ENCODE measurements around the gene PDPK1.
"Not testable (repeated sequence)": the region's sequence is repeated elsewhere in the genome, so short reads cannot be mapped to it uniquely, and the experiment has no call there.

The PDPK1 gene

GRCh38 chr16:2531696-2532493 lies 5.9 kb upstream of the PDPK1 start:
- peak overlapping the region; percentile 87 for H3K4me3 ChIP-seq (ENCODE audit: low read length)
- H3K36me3 ChIP-seq (ENCODE audit: control insufficient read depth, insufficient read depth, low read length) = peaks cover 7% of the 10 kb centered on the region
- no peaks in the 10 kb centered on the region for H3K27me3 ChIP-seq (ENCODE audit: control insufficient read depth, insufficient read depth, low read length)
- H3K9ac ChIP-seq (ENCODE audit: low read length) = peak overlapping the region; percentile 86
- peaks cover 6% of the 10 kb centered on the region for H3K4me1 ChIP-seq (ENCODE audit: control insufficient read depth, insufficient read depth, low read length)
- H3K27ac ChIP-seq (ENCODE audit: low read depth, low read length) = peak overlapping the region; percentile 88

- no peaks in the 10 kb centered on the region for H3K27me3 ChIP-seq (ENCODE audit: control insufficient read depth, insufficient read depth, low read length)
- H3K4me3 ChIP-seq (ENCODE audit: low read length) = peak overlapping the region; percentile 87
- H3K9ac ChIP-seq (ENCODE audit: low read length) = peak overlapping the region; percentile 86
- peak overlapping the region; percentile 86 for H3K27ac ChIP-seq (ENCODE audit: low read depth, low read length)
- H3K36me3 ChIP-seq (ENCODE audit: control insufficient read depth, insufficient read depth, low read length) = peaks cover 7% of the 10 kb centered on the region
- peaks cover 6% of the 10 kb centered on the region for H3K4me1 ChIP-seq (ENCODE audit: control insufficient read depth, insufficient read depth, low read length)
Measured at GRCh38 chr16:2532494-2533141, 5.2 kb upstream of the PDPK1 start.

- Histone ChIP-seq H3K27ac (ENCODE audit: low read depth, low read length) (peak overlapping the region; percentile 86), H3K4me3 (ENCODE audit: low read length) (peak overlapping the region; percentile 87)
- not testable (repeated sequence) for H3K27me3 ChIP-seq (ENCODE audit: control insufficient read depth, insufficient read depth, low read length); H3K4me1 ChIP-seq (ENCODE audit: control insufficient read depth, insufficient read depth, low read length); H3K36me3 ChIP-seq (ENCODE audit: control insufficient read depth, insufficient read depth, low read length); H3K9ac ChIP-seq (ENCODE audit: low read length)
Measured at GRCh38 chr16:2533142-2533755, 4.6 kb upstream of the PDPK1 start.

GRCh38 chr16:2533912-2534311 lies 3.9 kb upstream of the PDPK1 start:
- Histone ChIP-seq H3K27ac (ENCODE audit: low read depth, low read length) (no peak overlapping the region), H3K4me3 (ENCODE audit: low read length) (no peak overlapping the region), H3K36me3 (ENCODE audit: control insufficient read depth, insufficient read depth, low read length) (no peaks in the 10 kb centered on the region), H3K4me1 (ENCODE audit: control insufficient read depth, insufficient read depth, low read length) (peaks cover 6% of the 10 kb centered on the region), H3K27me3 (ENCODE audit: control insufficient read depth, insufficient read depth, low read length) (no peaks in the 10 kb centered on the region), H3K9ac (ENCODE audit: low read length) (no peak overlapping the region)

- H3K4me1 ChIP-seq (ENCODE audit: control insufficient read depth, insufficient read depth, low read length); H3K36me3 ChIP-seq (ENCODE audit: control insufficient read depth, insufficient read depth, low read length); H3K27me3 ChIP-seq (ENCODE audit: control insufficient read depth, insufficient read depth, low read length); H3K27ac ChIP-seq (ENCODE audit: low read depth, low read length); H3K9ac ChIP-seq (ENCODE audit: low read length); H3K4me3 ChIP-seq (ENCODE audit: low read length): not testable (repeated sequence)
Measured at GRCh38 chr16:2534335-2534734, 3.5 kb upstream of the PDPK1 start.

GRCh38 chr16:2535625-2536013 lies 2.2 kb upstream of the PDPK1 start:
- Histone ChIP-seq H3K27me3 (ENCODE audit: control insufficient read depth, insufficient read depth, low read length) (no peaks in the 10 kb centered on the region), H3K27ac (ENCODE audit: low read depth, low read length) (no peak overlapping the region), H3K36me3 (ENCODE audit: control insufficient read depth, insufficient read depth, low read length) (no peaks in the 10 kb centered on the region), H3K4me1 (ENCODE audit: control insufficient read depth, insufficient read depth, low read length) (peaks cover 10% of the 10 kb centered on the region), H3K9ac (ENCODE audit: low read length) (no peak overlapping the region), H3K4me3 (ENCODE audit: low read length) (no peak overlapping the region)

GRCh38 chr16:2539192-2539844 lies 1.5 kb downstream of the PDPK1 start:
- not testable (repeated sequence) for H3K27me3 ChIP-seq (ENCODE audit: control insufficient read depth, insufficient read depth, low read length); H3K36me3 ChIP-seq (ENCODE audit: control insufficient read depth, insufficient read depth, low read length); H3K27ac ChIP-seq (ENCODE audit: low read depth, low read length); H3K4me3 ChIP-seq (ENCODE audit: low read length); H3K4me1 ChIP-seq (ENCODE audit: control insufficient read depth, insufficient read depth, low read length); H3K9ac ChIP-seq (ENCODE audit: low read length)

GRCh38 chr16:2539845-2540458 lies 2.1 kb downstream of the PDPK1 start:
- H3K27me3 ChIP-seq (ENCODE audit: control insufficient read depth, insufficient read depth, low read length); H3K9ac ChIP-seq (ENCODE audit: low read length); H3K4me1 ChIP-seq (ENCODE audit: control insufficient read depth, insufficient read depth, low read length); H3K36me3 ChIP-seq (ENCODE audit: control insufficient read depth, insufficient read depth, low read length); H3K27ac ChIP-seq (ENCODE audit: low read depth, low read length); H3K4me3 ChIP-seq (ENCODE audit: low read length): not testable (repeated sequence)

GRCh38 chr16:2540912-2541311 lies 3.1 kb downstream of the PDPK1 start:
- not testable (repeated sequence) for H3K36me3 ChIP-seq (ENCODE audit: control insufficient read depth, insufficient read depth, low read length); H3K27ac ChIP-seq (ENCODE audit: low read depth, low read length); H3K9ac ChIP-seq (ENCODE audit: low read length); H3K4me3 ChIP-seq (ENCODE audit: low read length); H3K27me3 ChIP-seq (ENCODE audit: control insufficient read depth, insufficient read depth, low read length); H3K4me1 ChIP-seq (ENCODE audit: control insufficient read depth, insufficient read depth, low read length)

- H3K9ac ChIP-seq (ENCODE audit: low read length); H3K4me1 ChIP-seq (ENCODE audit: control insufficient read depth, insufficient read depth, low read length); H3K4me3 ChIP-seq (ENCODE audit: low read length); H3K36me3 ChIP-seq (ENCODE audit: control insufficient read depth, insufficient read depth, low read length); H3K27me3 ChIP-seq (ENCODE audit: control insufficient read depth, insufficient read depth, low read length); H3K27ac ChIP-seq (ENCODE audit: low read depth, low read length): not testable (repeated sequence)
Measured at GRCh38 chr16:2541409-2541808, 3.6 kb downstream of the PDPK1 start.

GRCh38 chr16:2543771-2544170 lies 6.0 kb downstream of the PDPK1 start:
- not testable (repeated sequence) for H3K27me3 ChIP-seq (ENCODE audit: control insufficient read depth, insufficient read depth, low read length); H3K27ac ChIP-seq (ENCODE audit: low read depth, low read length); H3K4me1 ChIP-seq (ENCODE audit: control insufficient read depth, insufficient read depth, low read length); H3K36me3 ChIP-seq (ENCODE audit: control insufficient read depth, insufficient read depth, low read length); H3K9ac ChIP-seq (ENCODE audit: low read length); H3K4me3 ChIP-seq (ENCODE audit: low read length)

GRCh38 chr16:2550283-2550878 lies 12.6 kb downstream of the PDPK1 start:
- H3K27ac ChIP-seq (ENCODE audit: low read depth, low read length); H3K9ac ChIP-seq (ENCODE audit: low read length); H3K4me1 ChIP-seq (ENCODE audit: control insufficient read depth, insufficient read depth, low read length); H3K27me3 ChIP-seq (ENCODE audit: control insufficient read depth, insufficient read depth, low read length); H3K36me3 ChIP-seq (ENCODE audit: control insufficient read depth, insufficient read depth, low read length); H3K4me3 ChIP-seq (ENCODE audit: low read length): not testable (repeated sequence)
